Endodermal cell (in vitro differentiated cells): Measurements from ENCODE around the gene OSBPL9. TPM values are rescaled to one million over a fixed set of nuclear protein-coding genes. Genes with fewer than 3 reads are reported as not detected.

Experiments used
- DNase-seq: peaks from one replicate; pipeline ENCODE4 v3.0.0-alpha.2; 2017
- H3K27ac ChIP-seq: 2 replicates; pipeline ENCODE4 v1.5.1; 2013; ENCODE audit warnings: mild to moderate bottlenecking, low read depth, low read length, moderate library complexity
- H3K27me3 ChIP-seq: 2 replicates; pipeline ENCODE4 v1.6.1; 2013; ENCODE audit warnings: mild to moderate bottlenecking, low read length, moderate library complexity; ENCODE audit not compliant: insufficient read depth, control insufficient read depth, poor library complexity, severe bottlenecking
- H3K36me3 ChIP-seq: 2 replicates; pipeline ENCODE4 v1.7.0; 2013; ENCODE audit warnings: mild to moderate bottlenecking, low read length, moderate library complexity; ENCODE audit not compliant: control insufficient read depth, insufficient read depth
- H3K4me1 ChIP-seq: one replicate; pipeline ENCODE4 v1.7.0; 2013; ENCODE audit warnings: low read length; ENCODE audit not compliant: control insufficient read depth, insufficient read depth
- H3K4me3 ChIP-seq: 2 replicates; pipeline ENCODE4 v1.5.1; 2013; ENCODE audit warnings: mild to moderate bottlenecking, low read length, moderate library complexity
- H3K9ac ChIP-seq: 2 replicates; pipeline ENCODE4 v1.6.1; 2013; ENCODE audit warnings: mild to moderate bottlenecking, low read length, moderate library complexity; ENCODE audit not compliant: poor library complexity, severe bottlenecking; ENCODE audit errors: extremely low read depth
- H3K9me3 ChIP-seq: 2 replicates; pipeline ENCODE4 v1.6.1; 2013; ENCODE audit warnings: mild to moderate bottlenecking, low read length, moderate library complexity; ENCODE audit not compliant: control insufficient read depth
- H3K27ac Mint-ChIP-seq: 2 replicates; pipeline ENCODE4 v1.8.0; 2020; ENCODE audit warnings: mixed read lengths
- H3K27me3 Mint-ChIP-seq: 2 replicates; pipeline ENCODE4 v1.8.0; 2021; ENCODE audit warnings: mild to moderate bottlenecking, mixed read lengths; ENCODE audit not compliant: insufficient read depth
- H3K36me3 Mint-ChIP-seq: 2 replicates; pipeline ENCODE4 v1.8.0; 2020; ENCODE audit warnings: low read depth, mixed read lengths
- H3K4me1 Mint-ChIP-seq: 2 replicates; pipeline ENCODE4 v1.8.0; 2020; ENCODE audit warnings: mixed read lengths
- H3K4me3 Mint-ChIP-seq: 2 replicates; pipeline ENCODE4 v1.8.0; 2020; ENCODE audit warnings: mild to moderate bottlenecking, moderate library complexity, mixed read lengths
- H3K9me3 Mint-ChIP-seq: 2 replicates; pipeline ENCODE4 v1.8.0; 2020; ENCODE audit warnings: mild to moderate bottlenecking, mixed read lengths
- CTCF ChIP-seq: fragments of 200-600 bp; sonication (generic); conservative IDR thresholded peaks from 2 replicates; pipeline ENCODE4 v1.5.0; 2021; ENCODE audit warnings: antibody characterized with exemption, mild to moderate bottlenecking
- WGBS, 2 experiments: methylation state at CpG; one replicate each; pipeline versions ENCODE4 v1.1.5 to v1.1.7; 2013; ENCODE audit warnings: missing lambda C conversion rate in 2 of 2, mixed read lengths in 1 of 2; ENCODE audit not compliant: insufficient coverage in 1 of 2, insufficient read length in 1 of 2; 5-methylcytosine and 5-hydroxymethylcytosine counted together
- total RNA-seq, 2 donors: library from RNA; stranded (reverse); fragmentation: NEBNext Ultra II Directional in 1 of 2; extraction: Animal tissue kit (Norgen Biotek cat#: 25700) in 1 of 2; gene quantifications; 2 replicates in 1 of 2; 3 replicates in 1 of 2; pipeline ENCODE4 v1.2.1, GENCODE V29; 2021

The OSBPL9 gene
- total RNA-seq, 2 donors from 2014 or later = 76.9 to 93.3 TPM

- H3K4me3 Mint-ChIP-seq = no peak overlapping the region
- no peak for TF ChIP-seq CTCF
- no peaks in the 10 kb centered on the region for H3K27me3 Mint-ChIP-seq
Observed at GRCh38 chr1:51776408-51776807, 159.5 kb downstream of the OSBPL9 start.

GRCh38 chr1:51780927-51781326 is 164.0 kb downstream of the OSBPL9 start:
- Histone ChIP-seq H3K36me3 (peaks cover 80% of the 10 kb centered on the region), H3K27ac (no peak overlapping the region), H3K9me3 (no peaks in the 10 kb centered on the region), H3K9ac (no peak overlapping the region), H3K27me3 (no peaks in the 10 kb centered on the region), H3K4me1 (no peaks in the 10 kb centered on the region), H3K4me3 (no peak overlapping the region)
- no peak for DNase-seq
- TF ChIP-seq CTCF = no peak
- Mint-ChIP-seq H3K4me3 (no peak overlapping the region), H3K27me3 (no peaks in the 10 kb centered on the region), H3K4me1 (no peaks in the 10 kb centered on the region), H3K36me3 (peaks cover 63% of the 10 kb centered on the region), H3K9me3 (no peaks in the 10 kb centered on the region), H3K27ac (no peak overlapping the region)
- WGBS, 2 experiments = 94 to 100% methylated on average over 3 of the region's 3 CpGs

More at GRCh38 chr1:51776408-51776807, 159.5 kb downstream of the OSBPL9 start:
- Histone ChIP-seq H3K36me3 (peaks cover 72% of the 10 kb centered on the region), H3K9ac (no peak overlapping the region), H3K4me3 (no peak overlapping the region), H3K9me3 (no peaks in the 10 kb centered on the region), H3K4me1 (no peaks in the 10 kb centered on the region), H3K27me3 (no peaks in the 10 kb centered on the region), H3K27ac (no peak overlapping the region)
- Mint-ChIP-seq H3K4me1 (no peaks in the 10 kb centered on the region), H3K9me3 (no peaks in the 10 kb centered on the region), H3K27ac (peak overlapping the region; percentile 28), H3K36me3 (peaks cover 68% of the 10 kb centered on the region)
- no peak for DNase-seq

GRCh38 chr1:51784997-51785421 is 168.1 kb downstream of the OSBPL9 start:
- Mint-ChIP-seq H3K4me3 (no peak overlapping the region), H3K27ac (no peak overlapping the region), H3K36me3 (peaks cover 66% of the 10 kb centered on the region), H3K9me3 (no peaks in the 10 kb centered on the region), H3K27me3 (no peaks in the 10 kb centered on the region), H3K4me1 (no peaks in the 10 kb centered on the region)
- Histone ChIP-seq H3K27me3 (no peaks in the 10 kb centered on the region), H3K9me3 (no peaks in the 10 kb centered on the region), H3K4me1 (no peaks in the 10 kb centered on the region), H3K27ac (no peak overlapping the region), H3K9ac (no peak overlapping the region), H3K4me3 (no peak overlapping the region), H3K36me3 (peaks cover 86% of the 10 kb centered on the region)
- no peak for DNase-seq
- WGBS, 2 experiments = 92 to 94% methylated on average over 4 of the region's 4 CpGs
- no peak for TF ChIP-seq CTCF
